GM12864 (cell line): ENCODE results near the gene KLK1.
"Not testable (repeated sequence)": the region's sequence is repeated elsewhere in the genome, so short reads cannot be mapped to it uniquely, and the experiment has no call there.

Experiments
- DNase-seq: peaks from one replicate; pipeline ENCODE4 v3.0.0-alpha.2; 2011; ENCODE audit warnings: low read depth
- H3K4me3 ChIP-seq: 2 replicates; pipeline ENCODE4 v1.5.1; 2011; ENCODE audit warnings: mild to moderate bottlenecking, low read depth, low read length, control low read depth
- TF ChIP-seq, protein P1 (sequence below): IDR thresholded peaks from 2 replicates; pipeline ENCODE4 v1.5.1; 2011; ENCODE audit warnings: low read depth, mild to moderate bottlenecking, moderate library complexity, low read length, control low read depth, inconsistent platforms; ENCODE audit errors: missing control alignments

The KLK1 gene

DNA sequence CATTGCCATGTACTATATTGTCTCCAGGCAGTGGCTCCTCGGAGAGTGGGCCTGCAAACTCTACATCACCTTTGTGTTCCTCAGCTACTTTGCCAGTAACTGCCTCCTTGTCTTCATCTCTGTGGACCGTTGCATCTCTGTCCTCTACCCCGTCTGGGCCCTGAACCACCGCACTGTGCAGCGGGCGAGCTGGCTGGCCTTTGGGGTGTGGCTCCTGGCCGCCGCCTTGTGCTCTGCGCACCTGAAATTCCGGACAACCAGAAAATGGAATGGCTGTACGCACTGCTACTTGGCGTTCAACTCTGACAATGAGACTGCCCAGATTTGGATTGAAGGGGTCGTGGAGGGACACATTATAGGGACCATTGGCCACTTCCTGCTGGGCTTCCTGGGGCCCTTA, 52.7 kb downstream of the KLK1 start:
- TF ChIP-seq, protein P1, sequence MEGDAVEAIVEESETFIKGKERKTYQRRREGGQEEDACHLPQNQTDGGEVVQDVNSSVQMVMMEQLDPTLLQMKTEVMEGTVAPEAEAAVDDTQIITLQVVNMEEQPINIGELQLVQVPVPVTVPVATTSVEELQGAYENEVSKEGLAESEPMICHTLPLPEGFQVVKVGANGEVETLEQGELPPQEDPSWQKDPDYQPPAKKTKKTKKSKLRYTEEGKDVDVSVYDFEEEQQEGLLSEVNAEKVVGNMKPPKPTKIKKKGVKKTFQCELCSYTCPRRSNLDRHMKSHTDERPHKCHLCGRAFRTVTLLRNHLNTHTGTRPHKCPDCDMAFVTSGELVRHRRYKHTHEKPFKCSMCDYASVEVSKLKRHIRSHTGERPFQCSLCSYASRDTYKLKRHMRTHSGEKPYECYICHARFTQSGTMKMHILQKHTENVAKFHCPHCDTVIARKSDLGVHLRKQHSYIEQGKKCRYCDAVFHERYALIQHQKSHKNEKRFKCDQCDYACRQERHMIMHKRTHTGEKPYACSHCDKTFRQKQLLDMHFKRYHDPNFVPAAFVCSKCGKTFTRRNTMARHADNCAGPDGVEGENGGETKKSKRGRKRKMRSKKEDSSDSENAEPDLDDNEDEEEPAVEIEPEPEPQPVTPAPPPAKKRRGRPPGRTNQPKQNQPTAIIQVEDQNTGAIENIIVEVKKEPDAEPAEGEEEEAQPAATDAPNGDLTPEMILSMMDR = no peak
- H3K4me3 ChIP-seq = no peak overlapping the region
- DNase-seq = no peak

DNA sequence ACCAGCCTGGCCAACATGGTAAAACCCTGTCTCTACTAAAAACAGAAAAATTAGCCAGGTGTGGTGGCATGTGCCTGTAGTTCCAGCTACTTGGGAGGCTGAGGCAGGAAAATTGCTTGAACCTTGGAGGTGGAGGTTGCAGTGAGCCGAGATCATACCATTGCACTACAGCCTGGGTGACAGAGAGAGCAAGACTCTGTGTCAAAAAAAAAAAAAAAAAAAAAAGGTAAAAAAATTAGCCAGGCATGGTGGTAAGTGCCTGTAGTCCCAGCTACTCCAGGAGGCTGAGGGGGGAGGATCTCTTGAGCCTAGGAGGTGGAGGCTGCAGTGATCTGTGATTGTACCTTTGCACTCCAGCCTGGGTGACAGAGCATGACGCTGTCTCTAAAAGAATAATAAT, 53.4 kb downstream of the KLK1 start, which contains the start of gene GPR32:
GPR32 (plus strand) TSS at position 301 of the 400 bp plus-strand sequence. CDS start 137 bp downstream, outside the sequence.
- DNase-seq, H3K4me3 ChIP-seq: not testable (repeated sequence)
